WERI-Rb-1 (cell line): ENCODE measurements around the gene WSCD2.

Source experiments
- DNase-seq: peaks from one replicate; pipeline ENCODE4 v3.0.0-alpha.2; 2020
- H3K27ac ChIP-seq: fragments of 250-450 bp; sonication (Bioruptor Pico); 2 replicates; pipeline ENCODE4 v1.5.1; 2020; ENCODE audit warnings: mild to moderate bottlenecking, moderate library complexity
- H3K27me3 ChIP-seq: fragments of 250-450 bp; sonication (Bioruptor Pico); 2 replicates; pipeline ENCODE4 v1.5.1; 2021; ENCODE audit warnings: mild to moderate bottlenecking, low read depth, moderate library complexity; ENCODE audit not compliant: insufficient read depth, severe bottlenecking
- H3K36me3 ChIP-seq: fragments of 250-450 bp; sonication (Bioruptor Pico); 2 replicates; pipeline ENCODE4 v1.5.1; 2020; ENCODE audit warnings: mild to moderate bottlenecking, moderate library complexity
- H3K4me3 ChIP-seq: 2 replicates; pipeline ENCODE4 v1.5.1; 2011; ENCODE audit warnings: low read depth, mild to moderate bottlenecking, control low read depth, low read length
- H3K9me3 ChIP-seq: fragments of 250-450 bp; sonication (Bioruptor Pico); 2 replicates; pipeline ENCODE4 v1.5.1; 2021; ENCODE audit warnings: mild to moderate bottlenecking, moderate library complexity; ENCODE audit not compliant: severe bottlenecking
- CTCF ChIP-seq: IDR thresholded peaks from 2 replicates; pipeline ENCODE4 v1.5.1; 2011; ENCODE audit warnings: low read depth, mild to moderate bottlenecking, control low read depth, inconsistent platforms, low read length

Gene WSCD2

GRCh38 chr12:108119974-108120862 is 8.9 kb upstream of the WSCD2 start:
- no peak for DNase-seq
- TF ChIP-seq CTCF: no peak
- H3K27ac ChIP-seq: no peak overlapping the region
- H3K9me3 ChIP-seq: no peaks in the 10 kb centered on the region
- H3K36me3 ChIP-seq: no peaks in the 10 kb centered on the region
- no peak overlapping the region for H3K4me3 ChIP-seq
- H3K27me3 ChIP-seq: no peaks in the 10 kb centered on the region

- Histone ChIP-seq H3K36me3 (no peaks in the 10 kb centered on the region), H3K9me3 (no peaks in the 10 kb centered on the region), H3K27me3 (no peaks in the 10 kb centered on the region), H3K27ac (no peak overlapping the region), H3K4me3 (no peak overlapping the region)
- no peak for TF ChIP-seq CTCF
- DNase-seq: no peak
Measured at GRCh38 chr12:108120863-108121165, 8.3 kb upstream of the WSCD2 start.

- DNase-seq: no peak
- Histone ChIP-seq H3K36me3 (no peaks in the 10 kb centered on the region), H3K9me3 (no peaks in the 10 kb centered on the region), H3K27me3 (no peaks in the 10 kb centered on the region), H3K4me3 (no peak overlapping the region), H3K27ac (no peak overlapping the region)
- TF ChIP-seq CTCF: no peak
Measured at GRCh38 chr12:108121320-108121719, 7.8 kb upstream of the WSCD2 start.

GRCh38 chr12:108121728-108122471 is 7.2 kb upstream of the WSCD2 start:
- no peak for DNase-seq
- Histone ChIP-seq H3K9me3 (no peaks in the 10 kb centered on the region), H3K36me3 (no peaks in the 10 kb centered on the region), H3K27ac (no peak overlapping the region), H3K4me3 (no peak overlapping the region), H3K27me3 (peaks cover under 1% of the 10 kb centered on the region)
- no peak for TF ChIP-seq CTCF

- Histone ChIP-seq H3K27ac (no peak overlapping the region), H3K9me3 (no peaks in the 10 kb centered on the region), H3K27me3 (peaks cover 8% of the 10 kb centered on the region), H3K36me3 (no peaks in the 10 kb centered on the region), H3K4me3 (no peak overlapping the region)
- TF ChIP-seq CTCF: no peak
- no peak for DNase-seq
Measured at GRCh38 chr12:108122644-108123043, 6.4 kb upstream of the WSCD2 start.
